HUES48 (cell line): Measurements from ENCODE around the gene FZD4.

Experiments used
- H3K27ac ChIP-seq: one replicate; pipeline ENCODE4 v1.7.0; 2013; ENCODE audit warnings: low read depth, low read length, inconsistent platforms
- H3K27me3 ChIP-seq: 2 replicates; pipeline ENCODE4 v1.6.1; 2013; ENCODE audit warnings: mild to moderate bottlenecking, low read length; ENCODE audit not compliant: control insufficient read depth, insufficient read depth
- H3K36me3 ChIP-seq: 2 replicates; pipeline ENCODE4 v1.6.1; 2013; ENCODE audit warnings: low read length; ENCODE audit not compliant: control insufficient read depth, insufficient read depth
- H3K4me1 ChIP-seq: 2 replicates; pipeline ENCODE4 v1.6.1; 2013; ENCODE audit warnings: mild to moderate bottlenecking, low read length; ENCODE audit not compliant: control insufficient read depth, insufficient read depth
- H3K4me3 ChIP-seq: 2 replicates; pipeline ENCODE4 v1.5.1; 2013; ENCODE audit warnings: mild to moderate bottlenecking, low read depth, low read length
- H3K9ac ChIP-seq: 2 replicates; pipeline ENCODE4 v1.6.1; 2013; ENCODE audit warnings: mild to moderate bottlenecking, low read depth, low read length, moderate library complexity
- H3K9me3 ChIP-seq: 2 replicates; pipeline ENCODE4 v1.6.1; 2013; ENCODE audit warnings: low read length; ENCODE audit not compliant: control insufficient read depth, insufficient read depth

Gene FZD4

GRCh38 chr11:86934926-86935579, 20.1 kb downstream of the FZD4 start:
- Histone ChIP-seq H3K9me3 (no peaks in the 10 kb centered on the region), H3K4me3 (no peak overlapping the region), H3K27ac (no peak overlapping the region), H3K36me3 (no peaks in the 10 kb centered on the region), H3K4me1 (peaks cover 25% of the 10 kb centered on the region), H3K27me3 (no peaks in the 10 kb centered on the region), H3K9ac (no peak overlapping the region)

- no peaks in the 10 kb centered on the region for H3K36me3 ChIP-seq
- H3K4me1 ChIP-seq: peaks cover 21% of the 10 kb centered on the region
- no peak overlapping the region for H3K9ac ChIP-seq
- H3K4me3 ChIP-seq: no peak overlapping the region
- no peaks in the 10 kb centered on the region for H3K27me3 ChIP-seq
- H3K9me3 ChIP-seq: no peaks in the 10 kb centered on the region
- no peak overlapping the region for H3K27ac ChIP-seq
These were observed 20.7 kb downstream of the FZD4 start for GRCh38 chr11:86934582-86934900.

- H3K27me3 ChIP-seq: no peaks in the 10 kb centered on the region
- H3K9me3 ChIP-seq: no peaks in the 10 kb centered on the region
- H3K36me3 ChIP-seq: no peaks in the 10 kb centered on the region
- H3K27ac ChIP-seq: no peak overlapping the region
- H3K9ac ChIP-seq: no peak overlapping the region
- H3K4me1 ChIP-seq: peaks cover 21% of the 10 kb centered on the region
- no peak overlapping the region for H3K4me3 ChIP-seq
These were observed 21.2 kb downstream of the FZD4 start for GRCh38 chr11:86933891-86934581.

- Histone ChIP-seq H3K9me3 (no peaks in the 10 kb centered on the region), H3K4me1 (peaks cover 21% of the 10 kb centered on the region), H3K4me3 (no peak overlapping the region), H3K27me3 (no peaks in the 10 kb centered on the region), H3K9ac (no peak overlapping the region), H3K36me3 (no peaks in the 10 kb centered on the region), H3K27ac (no peak overlapping the region)
These were observed 22.0 kb downstream of the FZD4 start for GRCh38 chr11:86932924-86933875.

GRCh38 chr11:86932259-86932585, 23.0 kb downstream of the FZD4 start:
- Histone ChIP-seq H3K4me1 (peaks cover 21% of the 10 kb centered on the region), H3K27ac (no peak overlapping the region), H3K36me3 (no peaks in the 10 kb centered on the region), H3K9me3 (no peaks in the 10 kb centered on the region), H3K4me3 (no peak overlapping the region), H3K27me3 (no peaks in the 10 kb centered on the region), H3K9ac (no peak overlapping the region)

GRCh38 chr11:86931548-86932258, 23.5 kb downstream of the FZD4 start:
- no peak overlapping the region for H3K27ac ChIP-seq
- no peaks in the 10 kb centered on the region for H3K36me3 ChIP-seq
- no peaks in the 10 kb centered on the region for H3K9me3 ChIP-seq
- no peak overlapping the region for H3K4me3 ChIP-seq
- no peak overlapping the region for H3K9ac ChIP-seq
- no peaks in the 10 kb centered on the region for H3K27me3 ChIP-seq
- peaks cover 21% of the 10 kb centered on the region for H3K4me1 ChIP-seq

- Histone ChIP-seq H3K27me3 (no peaks in the 10 kb centered on the region), H3K9ac (no peak overlapping the region)
These were observed 24.1 kb downstream of the FZD4 start for GRCh38 chr11:86930957-86931547.

GRCh38 chr11:86926975-86927374, 28.2 kb downstream of the FZD4 start:
- Histone ChIP-seq H3K27ac (no peak overlapping the region), H3K9me3 (no peaks in the 10 kb centered on the region), H3K4me3 (no peak overlapping the region), H3K27me3 (no peaks in the 10 kb centered on the region), H3K9ac (no peak overlapping the region), H3K4me1 (peaks cover 20% of the 10 kb centered on the region), H3K36me3 (no peaks in the 10 kb centered on the region)

More at GRCh38 chr11:86930957-86931547, 24.1 kb downstream of the FZD4 start:
- Histone ChIP-seq H3K27ac (no peak overlapping the region), H3K9me3 (no peaks in the 10 kb centered on the region), H3K4me1 (peaks cover 21% of the 10 kb centered on the region), H3K4me3 (no peak overlapping the region), H3K36me3 (no peaks in the 10 kb centered on the region)

- Histone ChIP-seq H3K9ac (no peak overlapping the region), H3K27ac (peak overlapping the region; percentile 70), H3K4me3 (no peak overlapping the region), H3K27me3 (no peaks in the 10 kb centered on the region), H3K9me3 (no peaks in the 10 kb centered on the region), H3K4me1 (peaks cover 23% of the 10 kb centered on the region), H3K36me3 (no peaks in the 10 kb centered on the region)
These were observed 31.0 kb downstream of the FZD4 start for GRCh38 chr11:86923999-86924766.

- no peaks in the 10 kb centered on the region for H3K9me3 ChIP-seq
- H3K4me3 ChIP-seq: no peak overlapping the region
- no peak overlapping the region for H3K9ac ChIP-seq
- H3K36me3 ChIP-seq: no peaks in the 10 kb centered on the region
- H3K27ac ChIP-seq: no peak overlapping the region
- peaks cover 28% of the 10 kb centered on the region for H3K4me1 ChIP-seq
- no peaks in the 10 kb centered on the region for H3K27me3 ChIP-seq
These were observed 33.0 kb downstream of the FZD4 start for GRCh38 chr11:86922225-86922624.
